HG03175 (cell line): Measurements from ENCODE around the gene TBC1D32.
"Not testable (repeated sequence)": the region's sequence is repeated elsewhere in the genome, so short reads cannot be mapped to it uniquely, and the experiment has no call there.

Experiments used
- ATAC-seq: cut with Tn5 transposase; IDR thresholded peaks from one replicate; pipeline ENCODE4 v1.9.1; 2021; ENCODE audit warnings: mild to moderate bottlenecking, moderate library complexity; ENCODE audit not compliant: unreplicated experiment

TBC1D32 gene, protein sequence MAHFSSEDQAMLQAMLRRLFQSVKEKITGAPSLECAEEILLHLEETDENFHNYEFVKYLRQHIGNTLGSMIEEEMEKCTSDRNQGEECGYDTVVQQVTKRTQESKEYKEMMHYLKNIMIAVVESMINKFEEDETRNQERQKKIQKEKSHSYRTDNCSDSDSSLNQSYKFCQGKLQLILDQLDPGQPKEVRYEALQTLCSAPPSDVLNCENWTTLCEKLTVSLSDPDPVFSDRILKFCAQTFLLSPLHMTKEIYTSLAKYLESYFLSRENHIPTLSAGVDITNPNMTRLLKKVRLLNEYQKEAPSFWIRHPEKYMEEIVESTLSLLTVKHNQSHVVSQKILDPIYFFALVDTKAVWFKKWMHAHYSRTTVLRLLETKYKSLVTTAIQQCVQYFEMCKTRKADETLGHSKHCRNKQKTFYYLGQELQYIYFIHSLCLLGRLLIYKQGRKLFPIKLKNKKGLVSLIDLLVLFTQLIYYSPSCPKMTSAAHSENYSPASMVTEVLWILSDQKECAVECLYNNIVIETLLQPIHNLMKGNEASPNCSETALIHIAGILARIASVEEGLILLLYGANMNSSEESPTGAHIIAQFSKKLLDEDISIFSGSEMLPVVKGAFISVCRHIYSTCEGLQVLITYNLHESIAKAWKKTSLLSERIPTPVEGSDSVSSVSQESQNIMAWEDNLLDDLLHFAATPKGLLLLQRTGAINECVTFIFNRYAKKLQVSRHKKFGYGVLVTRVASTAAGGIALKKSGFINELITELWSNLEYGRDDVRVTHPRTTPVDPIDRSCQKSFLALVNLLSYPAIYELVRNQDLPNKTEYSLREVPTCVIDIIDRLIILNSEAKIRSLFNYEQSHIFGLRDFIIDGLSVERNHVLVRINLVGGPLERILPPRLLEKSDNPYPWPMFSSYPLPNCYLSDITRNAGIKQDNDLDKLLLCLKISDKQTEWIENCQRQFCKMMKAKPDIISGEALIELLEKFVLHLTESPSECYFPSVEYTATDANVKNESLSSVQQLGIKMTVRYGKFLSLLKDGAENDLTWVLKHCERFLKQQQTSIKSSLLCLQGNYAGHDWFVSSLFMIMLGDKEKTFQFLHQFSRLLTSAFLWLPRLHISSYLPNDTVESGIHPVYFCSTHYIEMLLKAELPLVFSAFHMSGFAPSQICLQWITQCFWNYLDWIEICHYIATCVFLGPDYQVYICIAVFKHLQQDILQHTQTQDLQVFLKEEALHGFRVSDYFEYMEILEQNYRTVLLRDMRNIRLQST

DNA sequence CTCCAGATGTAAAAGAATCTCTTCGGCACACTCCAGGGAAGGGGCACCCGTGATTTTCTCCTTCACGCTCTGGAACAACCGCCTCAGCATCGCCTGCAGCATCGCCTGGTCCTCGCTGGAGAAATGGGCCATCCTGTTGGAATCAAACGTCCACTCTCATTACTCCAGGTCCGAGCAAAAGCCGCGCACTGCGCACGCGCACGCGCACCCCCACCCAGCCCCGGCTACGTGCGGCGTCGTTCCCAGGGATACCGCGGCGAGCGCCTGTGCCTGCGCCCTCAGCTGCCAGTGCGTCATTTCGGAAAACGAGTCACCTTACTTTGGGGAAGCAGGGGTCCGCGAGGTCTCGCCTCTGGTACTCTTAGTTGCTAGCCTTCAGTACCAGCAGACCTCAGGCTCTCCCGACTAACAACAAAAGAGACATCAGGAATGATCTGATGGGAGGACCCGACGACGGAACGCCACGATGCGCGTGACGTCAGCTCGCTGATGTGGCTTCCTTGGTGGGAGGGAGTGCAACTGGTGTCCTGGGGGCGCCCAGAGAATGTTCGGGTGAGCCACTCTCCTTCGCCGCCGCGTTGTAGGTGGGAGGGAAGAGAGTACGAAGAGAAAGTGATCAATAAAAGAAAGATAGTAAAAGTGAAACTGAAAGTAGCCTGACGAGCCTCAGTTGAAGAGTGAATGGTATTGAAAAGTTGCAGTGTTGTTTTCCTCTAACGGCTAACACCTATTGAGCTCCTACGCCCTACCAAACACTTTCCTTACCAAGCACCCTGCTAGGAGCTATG is at the start of gene TBC1D32:
TBC1D32 (minus strand) TSS at position 182 of the 788 bp plus-strand sequence; CDS start at position 132, 50 bp downstream.
- ATAC-seq, result peak; percentile 92

DNA sequence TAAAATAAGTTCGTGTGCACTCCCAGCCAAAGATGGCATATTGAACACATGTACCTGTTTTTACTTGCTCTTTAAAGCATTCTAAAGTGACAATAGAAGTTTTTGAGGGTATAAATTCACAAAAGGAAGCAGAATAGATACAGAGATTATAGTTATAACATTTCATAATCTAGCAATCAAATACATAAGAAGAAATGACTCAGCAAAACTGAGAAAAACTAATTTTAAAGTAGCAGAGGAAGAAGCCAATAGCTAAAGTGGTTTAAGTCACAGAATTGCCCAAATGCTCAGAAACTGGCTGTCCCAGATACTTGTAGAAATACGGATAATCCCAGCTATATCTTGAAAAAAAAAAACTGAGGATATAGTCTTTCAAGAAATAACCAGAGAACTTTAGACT is 49.2 kb upstream of the TBC1D32 start:
- ATAC-seq, result no peak

DNA sequence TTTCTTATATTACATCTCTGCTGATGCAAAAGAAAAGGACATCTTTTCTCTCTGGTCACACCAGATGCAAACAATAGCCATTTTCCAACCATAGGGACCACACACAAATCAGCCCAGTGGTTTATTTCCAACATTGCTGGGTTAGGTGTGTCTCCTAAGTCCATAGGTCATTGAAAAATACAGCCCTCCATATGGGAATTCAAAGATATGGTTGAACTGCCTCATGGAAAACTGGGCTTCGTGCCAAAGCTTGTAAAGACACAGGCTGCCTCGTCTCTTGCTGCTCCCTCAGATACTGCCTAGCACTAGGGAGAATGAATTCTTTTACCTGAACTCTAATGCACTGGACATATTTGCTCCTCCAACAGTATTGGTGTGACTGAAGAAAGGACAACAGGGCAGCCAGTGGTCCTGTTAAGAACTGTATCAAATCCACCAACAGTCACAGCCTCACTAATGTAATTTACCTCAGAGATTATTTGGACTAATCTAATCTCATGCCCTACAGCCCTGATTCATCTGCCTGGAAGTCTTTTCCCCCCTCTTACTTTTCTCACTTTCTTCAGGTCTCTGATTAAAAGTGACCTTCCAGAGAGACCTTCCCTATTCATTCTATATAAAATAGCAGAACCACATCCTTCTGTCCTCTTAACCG is 48.3 kb upstream of the TBC1D32 start:
- ATAC-seq, result no peak

DNA sequence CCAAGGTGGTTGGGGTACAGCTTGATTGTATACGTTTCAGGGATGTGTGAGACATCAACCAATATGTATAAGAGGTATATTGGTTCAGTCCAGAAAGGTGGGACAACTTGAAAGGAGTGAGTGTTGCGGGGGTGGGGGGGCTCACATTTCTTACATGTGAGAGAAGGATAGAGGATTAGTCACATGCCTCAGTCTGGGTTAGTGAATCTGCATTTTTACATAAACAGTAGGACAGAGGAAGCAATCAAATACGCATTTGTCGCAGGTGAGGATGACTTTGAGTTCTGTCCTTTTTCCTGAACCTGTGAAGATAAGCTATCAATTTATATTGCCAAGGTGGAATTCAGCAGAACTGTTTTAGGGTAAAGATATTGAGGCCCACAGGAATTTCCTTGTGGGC is 42.1 kb upstream of the TBC1D32 start:
- ATAC-seq, result no peak

DNA sequence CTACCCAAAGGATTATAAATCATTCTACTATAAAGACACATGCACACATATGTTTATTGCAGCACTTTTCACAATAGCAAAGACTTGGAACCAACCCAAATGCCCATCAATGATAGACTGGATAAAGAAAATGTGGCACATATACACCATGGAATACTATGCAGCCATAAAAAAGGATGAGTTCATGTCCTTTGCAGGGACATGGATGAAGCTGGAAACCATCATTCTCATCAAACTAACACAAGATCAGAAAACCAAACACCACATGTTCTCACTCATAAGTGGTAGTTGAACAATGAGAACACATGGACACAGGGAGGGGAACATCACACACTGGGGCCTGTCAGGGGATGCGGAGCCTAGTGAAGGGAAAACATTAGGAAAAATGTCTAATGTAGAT is 39.9 kb upstream of the TBC1D32 start:
- not testable (repeated sequence) for ATAC-seq

DNA sequence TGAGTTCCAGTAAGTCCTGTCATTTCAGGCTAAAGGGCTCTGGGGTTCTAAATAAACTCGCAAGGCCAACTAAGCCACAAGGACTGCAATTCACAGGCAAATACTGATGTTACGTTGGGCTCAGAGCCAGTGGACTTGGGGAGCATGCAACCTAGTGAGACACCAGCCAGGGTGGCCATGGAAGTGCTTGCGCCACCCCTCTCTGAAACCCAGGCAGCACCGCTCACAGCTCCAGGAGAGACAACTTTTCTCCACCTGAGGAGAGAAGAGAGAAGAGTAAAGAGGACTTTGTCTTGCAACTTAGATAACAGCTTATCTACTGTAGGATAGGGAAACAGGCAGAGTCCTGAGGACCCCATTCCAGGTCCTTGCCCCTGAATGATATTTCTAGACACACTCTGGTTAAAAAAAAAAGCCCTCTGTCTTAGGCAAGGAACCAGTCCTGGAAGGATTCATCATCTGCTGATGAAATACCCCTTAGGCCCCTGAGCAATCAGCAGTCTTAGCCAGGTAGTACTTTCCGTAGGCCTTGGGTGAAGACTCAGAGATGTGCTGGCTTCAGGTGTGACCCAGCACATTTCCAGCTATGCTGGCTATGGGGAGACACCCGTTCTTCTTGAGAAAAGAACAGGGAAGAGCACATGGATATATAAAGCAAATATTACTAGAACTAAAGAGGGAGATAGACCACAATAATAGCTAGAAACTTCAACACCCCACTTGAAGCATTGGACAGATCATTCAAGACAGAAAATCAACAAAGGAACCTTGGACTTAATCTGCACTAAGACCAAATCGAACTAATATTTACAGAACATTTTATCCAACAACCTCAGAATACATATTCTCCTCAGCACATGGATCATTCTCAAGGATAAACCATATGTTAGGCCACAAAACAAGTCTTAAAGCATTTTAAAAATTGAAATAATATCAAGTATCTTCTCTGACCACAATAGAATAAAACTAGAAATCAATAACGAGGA is 31.5 kb upstream of the TBC1D32 start:
- ATAC-seq, result no peak

DNA sequence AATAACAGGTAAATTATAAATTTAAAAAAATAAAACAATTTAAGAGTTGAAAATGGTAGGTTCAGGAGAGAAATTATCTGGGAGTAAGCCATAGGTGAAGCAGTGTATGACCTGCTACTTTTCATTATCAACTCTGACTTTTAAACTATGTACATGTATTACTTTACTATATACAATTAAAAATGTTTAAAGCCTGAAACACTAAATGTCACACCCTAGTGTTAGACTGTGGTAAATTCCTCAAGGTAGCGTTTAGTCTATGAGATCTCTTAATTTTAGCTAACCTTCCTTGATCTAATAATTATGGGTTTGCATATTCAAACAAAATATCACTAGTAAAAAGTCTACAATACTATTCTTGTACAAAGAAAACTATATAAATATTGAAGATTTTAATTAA is 22.3 kb upstream of the TBC1D32 start:
- no peak for ATAC-seq

DNA sequence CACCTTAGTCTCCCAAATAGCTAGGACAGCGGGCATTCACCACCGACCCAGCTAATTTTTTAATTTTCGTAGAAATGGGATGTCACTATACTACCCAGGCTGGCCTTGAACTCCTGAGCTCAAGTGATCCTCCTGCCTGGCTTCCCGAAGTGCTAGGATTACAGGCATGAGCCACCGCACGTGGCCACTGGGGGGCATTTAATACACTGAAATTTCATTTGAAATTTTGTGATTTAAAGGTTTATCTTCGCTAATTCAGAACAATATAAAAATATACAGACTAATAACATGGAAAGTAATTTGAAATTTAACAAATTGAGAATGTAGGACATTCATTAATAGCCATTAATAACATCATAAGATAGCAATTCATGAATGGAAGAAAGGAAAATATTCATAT is 20.5 kb upstream of the TBC1D32 start:
- ATAC-seq, result no peak

DNA sequence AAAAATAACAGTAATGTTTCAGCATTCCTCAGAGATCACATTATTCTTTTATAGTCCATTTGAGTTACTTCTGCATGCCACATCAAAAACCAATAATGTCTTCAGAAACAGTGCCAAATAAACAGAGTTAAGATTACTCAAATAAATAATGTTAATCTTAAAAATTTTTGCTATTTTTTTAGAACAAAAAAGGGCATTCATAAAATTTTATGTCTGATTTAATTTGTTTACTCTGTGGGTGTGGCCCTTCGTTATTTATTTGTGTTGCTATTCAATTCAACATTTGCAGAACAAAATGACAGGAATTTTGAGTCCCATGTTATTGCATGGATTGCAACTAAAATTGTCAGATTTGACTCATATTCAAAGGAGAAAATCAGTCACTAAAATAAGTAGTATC is 18.7 kb upstream of the TBC1D32 start:
- ATAC-seq, result no peak

DNA sequence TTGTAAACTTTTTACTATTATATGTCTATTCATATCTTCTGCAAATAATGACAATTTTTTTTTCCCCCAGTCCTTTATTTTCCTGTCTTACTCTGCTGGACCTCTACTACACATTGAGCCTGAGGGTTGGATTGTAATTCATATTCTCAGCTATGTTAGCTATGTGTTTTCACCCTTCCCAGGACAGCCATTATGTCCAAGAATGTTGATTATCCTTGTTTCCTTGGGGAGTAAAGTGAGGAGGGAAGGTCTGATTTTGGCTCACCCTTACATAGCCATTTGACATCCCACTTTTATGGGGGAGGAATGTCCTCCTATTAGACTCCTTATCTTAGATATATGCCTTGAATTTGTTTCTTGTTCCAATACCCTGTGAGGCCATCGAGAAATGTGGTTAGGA is 17.6 kb upstream of the TBC1D32 start:
- no peak for ATAC-seq

DNA sequence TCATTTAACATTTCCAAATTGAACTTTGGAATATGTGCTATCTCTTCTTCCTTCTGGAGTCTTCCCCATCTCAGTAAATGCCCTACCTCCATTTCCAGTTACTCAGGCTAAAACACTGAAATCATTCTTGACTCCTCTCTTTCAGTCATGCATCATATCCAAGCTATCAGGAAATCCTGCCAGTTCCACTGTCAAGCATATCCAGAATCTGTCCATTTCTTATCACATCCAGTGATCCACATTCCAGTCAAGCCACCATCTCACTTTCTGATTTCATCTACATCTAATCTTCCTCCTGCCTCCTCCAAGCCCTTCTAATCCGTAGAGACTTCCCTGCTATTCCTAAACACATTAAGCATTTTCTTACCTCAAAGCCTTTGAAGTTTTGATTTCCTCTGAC is 15.3 kb upstream of the TBC1D32 start:
- no peak for ATAC-seq

DNA sequence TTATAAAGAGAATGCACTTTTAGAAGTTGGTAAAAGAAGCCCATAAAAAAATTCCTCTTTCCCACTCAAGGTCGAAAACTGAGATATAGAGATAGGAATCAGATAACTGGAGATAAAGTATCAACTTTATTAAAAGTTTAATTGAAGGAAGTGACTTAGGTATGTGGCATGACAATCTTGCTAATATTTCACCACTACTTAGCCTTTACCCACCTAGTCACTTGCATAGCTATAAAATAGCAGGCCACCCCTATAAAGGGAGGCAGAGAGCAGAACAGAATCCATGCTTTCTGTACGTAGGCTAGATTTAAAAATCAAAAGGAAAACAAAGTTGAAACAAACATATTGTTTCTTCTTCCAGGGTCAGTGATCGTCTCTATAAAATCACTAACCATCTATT is 13.2 kb upstream of the TBC1D32 start:
- no peak for ATAC-seq

DNA sequence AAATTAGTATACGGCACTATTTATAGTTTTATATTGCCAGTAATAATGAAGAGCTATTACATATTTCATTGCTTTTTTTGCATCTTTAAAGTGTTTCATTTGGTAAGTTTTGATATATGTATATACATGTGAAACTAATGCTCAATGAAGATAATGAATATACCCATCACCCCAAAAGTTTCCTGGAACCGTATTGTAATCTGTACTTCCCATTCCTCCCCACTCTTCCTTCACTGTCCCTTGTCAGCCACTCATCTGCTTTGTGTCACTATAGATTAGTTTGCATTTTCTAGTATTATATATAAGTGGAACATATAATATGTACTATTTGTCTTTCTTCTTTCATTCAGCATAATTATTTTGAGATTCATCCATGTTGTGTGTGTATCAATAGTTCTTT is 10.3 kb upstream of the TBC1D32 start:
- no peak for ATAC-seq

DNA sequence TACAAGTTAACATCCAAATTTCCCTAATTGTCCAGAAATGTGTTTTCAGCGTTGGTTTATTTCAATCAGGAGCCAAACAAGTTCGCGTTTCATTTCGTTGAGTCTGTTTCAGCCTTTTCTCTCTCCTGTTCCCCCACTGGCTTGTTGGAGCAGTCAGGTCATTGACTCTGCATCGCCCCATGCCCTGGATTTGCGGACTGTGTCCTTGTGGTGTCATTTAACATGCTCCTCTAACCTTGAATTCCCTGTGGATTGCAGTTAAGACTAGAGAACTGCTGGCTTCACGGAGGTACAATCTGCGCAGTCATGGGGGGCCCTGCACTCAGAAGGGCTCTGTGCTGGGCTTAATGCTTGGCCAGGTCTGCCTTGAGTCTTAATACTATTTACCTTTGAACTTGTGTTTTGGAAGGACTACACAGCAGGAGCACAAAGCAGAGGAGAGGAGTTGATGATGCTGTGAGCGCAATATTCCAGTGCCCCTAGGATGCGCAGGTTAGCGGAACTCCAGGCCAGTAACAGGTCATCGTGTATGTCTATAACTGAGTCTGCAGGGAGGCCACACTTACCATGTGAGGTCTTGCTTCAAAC is 5.5 kb upstream of the TBC1D32 start:
- ATAC-seq, result no peak

DNA sequence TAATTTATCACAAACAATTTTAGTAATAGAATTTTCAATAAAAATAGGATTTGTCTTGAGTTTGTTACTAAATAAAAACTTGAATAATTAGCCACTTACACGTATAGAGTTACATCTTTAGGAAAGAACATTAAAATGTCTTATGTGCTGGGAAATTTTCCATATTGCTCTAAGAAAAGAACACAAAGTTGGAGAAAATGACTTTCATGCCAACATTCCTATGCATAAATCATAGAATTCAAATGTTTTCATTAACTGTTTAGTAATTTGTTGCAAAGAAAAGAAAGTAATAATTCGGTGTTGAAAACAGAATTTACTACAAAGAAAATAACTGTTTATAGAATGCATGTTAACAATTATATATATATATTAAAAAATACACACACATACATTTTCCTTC is 4.7 kb upstream of the TBC1D32 start:
- ATAC-seq, result no peak

DNA sequence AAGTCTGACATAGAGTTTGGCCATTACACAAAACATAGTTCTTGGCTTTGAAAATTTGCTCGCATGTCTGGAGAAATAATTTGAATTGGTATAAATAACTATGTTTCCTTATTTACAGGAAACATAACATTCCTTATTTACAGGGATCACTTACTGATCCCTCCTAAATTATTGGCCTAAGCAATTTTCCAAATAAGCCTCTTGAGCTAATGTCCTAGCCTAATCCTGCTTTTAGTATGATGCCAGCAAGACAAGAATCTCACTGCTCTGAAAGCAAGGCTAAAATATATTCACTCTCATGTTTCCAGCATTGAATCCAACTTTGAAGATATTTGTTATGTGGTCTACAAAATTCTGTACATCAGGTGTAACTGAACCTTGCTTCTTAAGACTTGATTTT is 4.1 kb upstream of the TBC1D32 start:
- ATAC-seq, result no peak

DNA sequence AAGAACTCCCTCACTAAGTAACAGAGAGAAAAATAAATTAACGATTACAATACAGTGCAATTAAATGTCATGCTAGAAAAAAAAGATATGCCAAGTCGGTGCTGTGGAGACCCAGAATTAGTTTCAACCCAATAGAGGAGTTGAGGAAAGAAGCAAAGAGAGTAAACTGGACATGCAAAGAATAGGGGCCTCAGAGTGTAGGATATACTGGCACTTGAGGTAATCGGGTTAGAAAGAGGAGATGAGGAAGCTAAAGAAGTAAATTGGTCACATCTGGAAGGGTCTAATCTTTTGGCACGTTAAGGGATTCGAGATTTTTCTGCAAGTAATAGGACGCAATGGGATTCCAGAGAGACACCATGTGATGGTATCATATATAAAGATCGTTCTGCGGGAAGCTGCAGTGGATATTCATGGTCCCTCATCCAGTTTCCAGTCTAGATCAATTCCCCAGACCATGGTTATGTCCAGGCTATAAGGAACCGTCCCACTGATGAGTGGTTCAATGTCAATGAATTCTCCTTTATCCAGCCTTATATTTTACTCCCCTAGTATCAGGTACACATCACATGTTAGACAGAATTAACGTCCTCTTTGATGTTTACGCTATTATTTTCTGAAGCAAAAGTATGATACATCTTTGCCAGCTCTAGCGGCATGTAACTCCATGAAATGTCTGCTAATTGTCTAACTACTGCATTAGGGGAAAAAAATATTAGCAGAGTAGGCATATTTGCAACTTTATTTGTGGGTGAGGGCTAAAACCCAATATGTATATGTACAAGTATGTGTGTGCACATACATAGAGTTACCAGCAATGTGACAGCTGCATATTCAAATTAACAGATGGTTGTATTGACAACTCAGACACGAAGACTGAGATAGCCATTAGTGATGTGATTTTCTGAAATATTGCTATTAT is 1.1 kb upstream of the TBC1D32 start:
- no peak for ATAC-seq
